Stimulated activated CD4-positive, alpha-beta T cell treated with anti-CD3 and anti-CD28 coated beads, Interleukin-4, amount 100 ng/mL, for 1 hour (primary cell): ENCODE data around the gene ULK4.
A peak's percentile ranks its signal among the peaks of the same experiment; 100 is the strongest.
"Not testable (repeated sequence)": the region's sequence is repeated elsewhere in the genome, so short reads cannot be mapped to it uniquely, and the experiment has no call there.

Experiments used
- DNase-seq: peaks from one replicate; pipeline ENCODE4 v3.0.0-alpha.2; 2020

The ULK4 gene

GRCh38 chr3:41961751-41962679 lies at the start of gene ULK4:
Gene ULK4 (minus strand): TSS chr3:41962103. CDS start chr3:41954759, 7,344 bp downstream.
- DNase-seq: peak; percentile 88

GRCh38 chr3:42010530-42010929 lies 48.6 kb upstream of the ULK4 start:
- DNase-seq: no peak

GRCh38 chr3:42009456-42009855 lies 47.6 kb upstream of the ULK4 start:
- no peak for DNase-seq

- DNase-seq: no peak
These were observed 45.9 kb upstream of the ULK4 start for GRCh38 chr3:42007785-42008184.

GRCh38 chr3:42005401-42005800 lies 43.5 kb upstream of the ULK4 start:
- no peak for DNase-seq

GRCh38 chr3:42002790-42003189 lies 40.9 kb upstream of the ULK4 start:
- no peak for DNase-seq

GRCh38 chr3:42001777-42002176 lies 39.9 kb upstream of the ULK4 start:
- DNase-seq: no peak

- no peak for DNase-seq
These were observed 38.0 kb upstream of the ULK4 start for GRCh38 chr3:41999909-42000308.

- no peak for DNase-seq
These were observed 36.0 kb upstream of the ULK4 start for GRCh38 chr3:41997702-41998550.

GRCh38 chr3:41991437-41991836 lies 29.5 kb upstream of the ULK4 start:
- DNase-seq: no peak

GRCh38 chr3:41989518-41989917 lies 27.6 kb upstream of the ULK4 start:
- DNase-seq: no peak

GRCh38 chr3:41987627-41988026 lies 25.7 kb upstream of the ULK4 start:
- DNase-seq: no peak

- DNase-seq: no peak
These were observed 24.7 kb upstream of the ULK4 start for GRCh38 chr3:41986561-41986960.

- no peak for DNase-seq
These were observed 23.1 kb upstream of the ULK4 start for GRCh38 chr3:41985018-41985417.

GRCh38 chr3:41983091-41983490 lies 21.2 kb upstream of the ULK4 start:
- DNase-seq: not testable (repeated sequence)

GRCh38 chr3:41977401-41977800 lies 15.5 kb upstream of the ULK4 start:
- DNase-seq: not testable (repeated sequence)

GRCh38 chr3:41975416-41976103 lies 13.7 kb upstream of the ULK4 start:
- DNase-seq: no peak

GRCh38 chr3:41974223-41974622 lies 12.3 kb upstream of the ULK4 start:
- DNase-seq: no peak

- no peak for DNase-seq
These were observed 10.9 kb upstream of the ULK4 start for GRCh38 chr3:41972802-41973201.

- no peak for DNase-seq
These were observed 4.3 kb upstream of the ULK4 start for GRCh38 chr3:41966206-41966605.

- DNase-seq: no peak
These were observed 1.9 kb upstream of the ULK4 start for GRCh38 chr3:41963823-41964222.

- DNase-seq: peak; percentile 45
These were observed 815 bp downstream of the ULK4 start for GRCh38 chr3:41960826-41961750.
